ENCODE data around the gene ELL2.
"Not testable (repeated sequence)": the region's sequence is repeated elsewhere in the genome, so short reads cannot be mapped to it uniquely, and the experiment has no call there.

The ELL2 gene

GRCh38 chr5:95930141-95930930 lies 31.3 kb downstream of the ELL2 start:
- no peak for DNase-seq (ENCODE audit: low spot score)

DNA sequence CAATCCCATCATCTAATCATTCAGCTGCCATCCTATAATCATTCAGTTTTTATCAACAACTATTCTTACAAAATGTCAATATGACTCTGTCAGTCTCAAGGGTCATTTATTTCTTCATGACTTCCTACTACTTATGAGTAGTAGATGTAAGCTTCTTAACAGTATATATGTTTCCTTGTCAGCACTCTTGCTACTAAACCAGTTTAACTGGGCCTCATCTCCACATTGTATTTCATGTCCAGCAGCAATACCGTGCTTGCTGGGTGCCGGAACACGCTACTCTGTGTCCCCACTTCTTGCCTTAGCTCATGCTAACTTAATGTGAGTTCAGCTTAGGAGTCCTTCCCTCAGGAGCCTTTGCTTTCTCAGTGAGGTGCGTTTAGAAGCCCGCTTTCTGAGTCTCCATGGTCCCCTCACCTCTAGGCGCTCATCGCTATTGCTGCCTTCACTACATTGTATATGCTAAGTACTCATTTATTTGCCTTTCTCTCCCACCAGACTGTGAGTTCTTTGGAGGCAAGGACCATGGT lies 32.9 kb downstream of the ELL2 start:
- no peak for DNase-seq (ENCODE audit: low spot score)

DNA sequence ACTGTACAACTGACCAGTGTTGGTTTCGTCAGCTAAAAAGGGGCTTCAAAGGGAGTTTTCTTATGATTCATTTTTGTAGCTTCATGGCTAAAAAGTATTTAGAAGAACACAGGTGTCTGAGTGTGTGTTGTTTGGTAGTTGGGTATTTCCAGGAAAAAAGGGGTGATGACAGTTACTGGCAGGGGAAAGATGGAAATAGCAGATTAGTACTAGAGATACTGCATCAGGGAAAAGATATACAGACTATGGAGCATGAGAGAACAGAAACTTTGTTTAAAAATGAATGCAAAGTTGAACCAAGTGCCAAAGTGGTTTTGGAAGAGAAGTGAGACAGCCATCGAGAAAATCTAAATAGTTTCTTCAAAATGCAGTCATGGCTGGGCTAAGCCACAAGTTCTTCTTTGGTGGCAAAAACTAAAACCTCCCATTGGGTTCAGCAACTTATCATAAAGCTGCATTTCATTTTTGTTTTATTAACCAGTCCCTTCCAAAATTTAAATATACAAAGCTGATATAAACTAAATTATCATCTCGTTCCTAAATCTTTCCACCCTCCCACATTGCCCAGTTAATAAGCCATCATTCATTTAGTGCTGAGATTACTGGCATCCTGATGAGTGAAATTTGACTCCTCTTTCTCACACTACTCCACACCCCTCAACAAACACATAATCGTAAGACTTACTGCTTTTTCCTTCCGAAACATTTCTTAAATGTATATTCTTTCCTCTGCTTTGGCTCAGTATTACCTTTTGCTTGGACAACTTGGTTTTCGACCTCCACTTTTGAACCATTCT lies 33.5 kb downstream of the ELL2 start:
- no peak for DNase-seq (ENCODE audit: low spot score)

- not testable (repeated sequence) for DNase-seq (ENCODE audit: low spot score)
Measured at GRCh38 chr5:95927300-95927699, 34.4 kb downstream of the ELL2 start.

DNA sequence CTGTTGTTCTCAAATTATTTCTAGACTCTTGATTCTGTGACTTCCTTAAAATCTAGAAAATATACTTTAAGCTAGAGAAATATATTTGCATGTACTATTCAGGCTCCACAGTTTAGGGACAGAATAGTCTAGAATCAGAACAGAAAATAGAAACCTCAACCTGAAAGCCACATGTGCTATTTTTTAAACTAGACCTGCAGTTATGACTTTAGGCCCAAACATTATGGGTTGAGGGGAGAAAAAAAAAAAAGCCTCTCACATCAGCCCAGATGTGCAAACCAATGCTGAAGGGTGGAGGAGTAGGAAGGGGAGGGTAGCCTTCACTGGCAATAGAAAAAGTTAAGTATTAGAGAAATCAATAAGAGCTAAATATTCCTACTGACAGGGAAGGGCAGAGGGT lies 35.7 kb downstream of the ELL2 start:
- no peak for DNase-seq (ENCODE audit: low spot score)

DNA sequence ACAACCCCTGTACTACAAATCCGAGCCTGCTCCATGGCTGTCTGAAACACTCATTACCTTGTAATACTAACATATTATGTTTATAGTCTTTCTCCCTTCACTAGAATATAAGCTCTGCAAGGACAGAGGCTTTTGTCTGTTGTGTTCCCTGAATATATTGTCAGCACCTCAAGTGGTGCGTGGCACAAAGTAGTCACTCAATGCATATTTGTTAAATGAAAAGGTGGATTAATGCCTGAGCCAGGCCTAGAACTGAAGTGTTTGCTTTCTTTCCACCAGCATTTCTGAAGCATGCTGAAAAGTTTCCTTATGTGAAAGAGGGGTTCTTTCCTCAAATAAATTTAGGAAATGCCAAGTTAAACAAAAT lies 36.3 kb downstream of the ELL2 start:
- no peak for DNase-seq (ENCODE audit: low spot score)

- DNase-seq (ENCODE audit: low spot score) = peak; percentile 18
Measured at GRCh38 chr5:95924720-95925377, 36.8 kb downstream of the ELL2 start.

- no peak for DNase-seq (ENCODE audit: low spot score)
Measured at GRCh38 chr5:95923918-95924544, 37.6 kb downstream of the ELL2 start.

- DNase-seq (ENCODE audit: low spot score) = no peak
Measured at GRCh38 chr5:95922798-95923197, 38.9 kb downstream of the ELL2 start.

DNA sequence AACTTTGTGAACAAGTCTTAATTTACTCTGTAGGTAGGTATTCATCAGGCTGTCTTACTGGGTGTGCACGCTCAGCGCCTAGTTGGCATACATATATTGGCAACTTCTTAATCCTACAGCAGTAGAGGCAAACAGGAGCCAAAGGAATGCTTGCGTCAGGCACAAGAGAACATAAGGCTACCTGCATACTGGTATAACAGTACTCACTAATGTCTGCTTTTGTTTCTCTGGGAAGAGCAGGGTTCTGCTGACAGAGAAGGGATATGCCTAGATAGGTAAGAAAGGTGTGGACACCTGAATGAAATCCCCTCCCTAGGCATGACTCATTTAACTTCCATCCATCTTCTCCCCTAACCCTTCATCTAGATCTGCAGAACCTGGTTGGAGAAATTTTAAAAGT lies 40.1 kb downstream of the ELL2 start:
- no peak for DNase-seq (ENCODE audit: low spot score)

DNA sequence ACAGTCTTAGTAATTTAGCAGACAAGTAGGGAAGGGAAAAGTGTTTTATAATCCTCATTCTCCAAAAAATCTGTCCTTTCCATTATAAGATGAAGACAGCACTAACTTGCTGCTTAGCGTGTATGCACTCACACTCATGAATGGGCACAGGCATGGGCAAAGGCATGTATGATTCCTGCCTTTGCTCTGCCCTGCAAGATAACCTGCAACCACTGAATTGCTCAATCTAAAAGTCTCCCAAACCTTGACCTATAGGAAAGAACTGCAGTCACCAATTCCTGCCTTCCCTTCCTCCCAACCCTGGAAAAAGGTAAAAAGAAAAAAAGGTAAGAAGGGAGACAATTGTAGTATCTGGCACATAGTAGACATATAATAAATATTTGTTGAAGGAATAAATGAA lies 40.8 kb downstream of the ELL2 start:
- DNase-seq (ENCODE audit: low spot score) = no peak

GRCh38 chr5:95919658-95920057 lies 42.0 kb downstream of the ELL2 start:
- no peak for DNase-seq (ENCODE audit: low spot score)

DNA sequence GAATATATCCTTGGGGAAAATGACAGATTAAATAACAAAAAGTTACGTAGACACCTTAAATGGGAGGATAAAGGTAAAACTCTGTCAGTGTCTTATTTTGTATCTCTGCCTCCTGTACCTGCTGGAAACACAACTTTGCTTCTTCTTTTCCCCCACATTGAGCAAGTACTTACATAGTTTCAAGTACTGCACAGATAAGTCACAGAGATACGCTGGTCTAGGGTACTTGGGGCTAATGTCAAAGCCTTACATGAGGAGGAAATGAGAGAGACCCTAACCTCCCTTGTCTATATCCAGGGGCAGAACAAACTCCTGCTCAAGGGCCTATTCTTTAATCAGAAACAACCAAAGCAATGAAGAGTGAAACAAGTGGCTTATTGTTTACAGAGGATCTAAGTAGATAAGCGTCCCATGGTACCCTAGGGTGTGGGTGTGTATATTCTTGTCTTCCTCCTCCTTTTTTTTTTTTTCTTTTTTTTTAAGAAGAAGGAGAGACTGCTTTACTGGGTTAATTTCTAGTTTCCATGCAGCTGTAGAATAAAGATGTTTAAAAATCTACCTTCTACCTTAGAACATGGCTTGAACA lies 43.1 kb downstream of the ELL2 start:
- DNase-seq (ENCODE audit: low spot score) = no peak

GRCh38 chr5:95917207-95917606 lies 44.4 kb downstream of the ELL2 start:
- DNase-seq (ENCODE audit: low spot score) = no peak

DNA sequence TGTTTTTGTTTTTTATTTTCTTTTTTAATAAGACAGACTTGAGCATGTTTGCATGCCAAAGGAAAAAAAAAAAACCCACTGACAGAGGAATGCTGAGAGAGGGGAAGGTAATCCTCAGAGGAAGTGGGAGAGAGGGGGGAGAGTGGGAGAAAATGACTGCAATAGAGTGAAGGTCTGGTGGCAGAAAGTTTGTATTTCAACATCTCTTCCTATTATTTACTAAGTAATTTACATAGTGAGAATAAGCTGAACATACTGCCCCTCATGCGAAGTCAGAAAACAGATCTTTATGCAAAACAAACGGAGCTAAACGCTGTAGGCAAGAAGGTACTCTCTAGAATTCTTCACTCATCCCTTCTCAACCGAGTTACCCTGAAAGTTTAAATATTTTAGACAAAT lies 45.0 kb downstream of the ELL2 start:
- DNase-seq (ENCODE audit: low spot score) = no peak

DNA sequence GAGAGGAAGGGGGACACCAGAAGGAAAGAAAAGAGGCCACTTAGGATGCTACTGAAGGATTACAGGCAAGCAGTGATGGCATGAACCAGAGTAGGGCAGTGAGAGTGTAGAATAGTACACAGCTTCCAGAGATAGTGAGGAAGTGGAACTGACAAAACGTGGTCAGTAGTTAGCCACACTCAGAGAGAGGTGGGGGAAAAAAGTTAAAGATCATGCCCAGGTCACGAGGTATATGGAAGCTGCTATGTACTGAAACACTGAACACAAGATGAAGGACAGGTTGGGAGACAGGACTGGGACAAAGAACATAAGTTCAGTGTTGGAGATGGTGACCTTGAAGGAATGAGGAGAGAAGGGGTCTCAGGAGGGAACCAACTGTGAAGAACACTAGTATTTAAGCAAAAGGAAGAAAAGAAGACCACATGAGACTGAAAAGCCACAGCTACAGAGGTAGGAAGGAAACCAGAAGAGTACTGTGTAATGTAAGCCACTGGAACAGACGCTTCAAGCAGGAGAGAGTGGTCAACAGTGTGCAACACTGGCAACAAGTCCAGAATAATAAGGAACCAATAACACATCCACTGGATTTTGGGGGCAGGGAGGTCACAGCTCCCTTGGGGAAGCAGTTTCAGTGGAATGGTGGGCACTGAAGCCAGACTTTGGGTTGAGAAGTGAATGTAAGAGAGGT lies 45.5 kb downstream of the ELL2 start:
- no peak for DNase-seq (ENCODE audit: low spot score)

GRCh38 chr5:95913663-95914062 lies 48.0 kb downstream of the ELL2 start:
- no peak for DNase-seq (ENCODE audit: low spot score)

DNA sequence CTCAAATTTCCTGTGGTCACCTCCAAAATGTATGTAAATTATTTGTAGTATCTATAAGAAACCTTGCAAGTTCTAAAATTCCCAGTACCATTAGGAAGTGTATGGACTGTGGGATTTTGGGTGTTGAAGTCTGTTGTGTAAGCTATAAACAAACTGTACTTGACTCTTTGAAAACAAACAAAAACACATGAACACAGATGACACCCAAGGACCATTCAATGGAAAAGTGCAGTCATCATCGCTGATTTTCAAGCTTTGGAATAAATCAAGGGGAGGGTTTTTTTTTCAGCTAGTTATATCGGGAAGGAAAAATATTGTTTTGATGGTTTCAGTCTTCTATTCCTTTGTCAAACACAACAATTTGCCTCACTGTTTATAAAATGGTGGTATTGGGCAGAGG lies 49.6 kb downstream of the ELL2 start:
- no peak for DNase-seq (ENCODE audit: low spot score)

- DNase-seq (ENCODE audit: low spot score) = no peak
Measured at GRCh38 chr5:95910521-95910920, 51.1 kb downstream of the ELL2 start.

GRCh38 chr5:95909738-95910137 lies 51.9 kb downstream of the ELL2 start:
- DNase-seq (ENCODE audit: low spot score) = no peak

GRCh38 chr5:95908799-95909198 lies 52.9 kb downstream of the ELL2 start:
- DNase-seq (ENCODE audit: low spot score) = no peak

Data from HuH-7 (cell line).